Liver (tissue), 9 donors: Measurements from ENCODE around the gene SLC20A1. TPM values are rescaled to one million over a fixed set of nuclear protein-coding genes. Genes with fewer than 3 reads are reported as not detected.

Experiments
- DNase-seq: peaks from one replicate; pipeline ENCODE4 v3.0.0-alpha.2; 2017; ENCODE audit warnings: low spot score
- H3K27ac ChIP-seq, 2 donors: one replicate each; pipeline ENCODE4 v1.7.0; 2013; ENCODE audit warnings: inconsistent platforms in 2 of 2, low read length in 2 of 2, control low read depth in 1 of 2, low read depth in 1 of 2, mild to moderate bottlenecking in 1 of 2
- H3K27me3 ChIP-seq, 4 donors: one replicate each; pipeline versions ENCODE4 v1.6.1 to v1.7.0; 2013; ENCODE audit warnings: low read length in 3 of 4, inconsistent platforms in 1 of 4, mild to moderate bottlenecking in 1 of 4, moderate library complexity in 1 of 4; ENCODE audit not compliant: control insufficient read depth in 4 of 4, insufficient read depth in 4 of 4
- H3K36me3 ChIP-seq, 4 donors: one replicate each; pipeline versions ENCODE4 v1.6.1 to v1.7.0; 2013; ENCODE audit warnings: low read length in 3 of 4, mild to moderate bottlenecking in 3 of 4, low read depth in 1 of 4, moderate library complexity in 1 of 4; ENCODE audit not compliant: control insufficient read depth in 4 of 4, insufficient read depth in 3 of 4
- H3K4me1 ChIP-seq, 4 donors: one replicate each; pipeline versions ENCODE4 v1.6.1 to v1.7.0; 2013; ENCODE audit warnings: low read length in 3 of 4, mild to moderate bottlenecking in 3 of 4, moderate library complexity in 1 of 4; ENCODE audit not compliant: control insufficient read depth in 4 of 4, insufficient read depth in 4 of 4
- H3K4me3 ChIP-seq, 3 donors: one replicate each; pipeline versions ENCODE4 v1.6.1 to v1.7.0; 2013; ENCODE audit warnings: low read length in 3 of 3, control low read depth in 1 of 3, low read depth in 1 of 3, mild to moderate bottlenecking in 1 of 3
- H3K9ac ChIP-seq, 2 donors: one replicate each; pipeline ENCODE4 v1.7.0; 2013; ENCODE audit warnings: low read length in 2 of 2, mild to moderate bottlenecking in 2 of 2, moderate library complexity in 2 of 2, control low read depth in 1 of 2, low read depth in 1 of 2
- H3K9me3 ChIP-seq, 4 donors: one replicate each; pipeline versions ENCODE4 v1.6.1 to v1.7.0; 2013; ENCODE audit warnings: low read length in 3 of 4; ENCODE audit not compliant: control insufficient read depth in 4 of 4
- ATF3 ChIP-seq: IDR thresholded peaks from 2 replicates; pipeline ENCODE4 v1.6.1; 2016; ENCODE audit warnings: antibody characterized with exemption
- EGR1 ChIP-seq, 2 donors: IDR thresholded peaks; 2 replicates each; pipeline ENCODE4 v1.6.1; 2016 to 2018; ENCODE audit warnings: antibody characterized with exemption in 2 of 2, low read depth in 2 of 2
- FOXA1 ChIP-seq: IDR thresholded peaks from 2 replicates; pipeline ENCODE4 v1.6.1; 2016; ENCODE audit warnings: antibody characterized with exemption
- FOXA2 ChIP-seq: IDR thresholded peaks from 2 replicates; pipeline ENCODE4 v1.6.1; 2016; ENCODE audit warnings: antibody characterized with exemption
- GABPA ChIP-seq, 2 donors: IDR thresholded peaks in 1 of 2; conservative IDR thresholded peaks in 1 of 2; 2 replicates each; pipeline ENCODE4 v1.6.1; 2016; ENCODE audit warnings: antibody characterized with exemption in 2 of 2, mild to moderate bottlenecking in 1 of 2, moderate library complexity in 1 of 2
- HNF4A ChIP-seq, 2 donors: conservative IDR thresholded peaks; 2 replicates each; pipeline ENCODE4 v1.6.1; 2016; ENCODE audit warnings: antibody characterized with exemption in 2 of 2, mild to moderate bottlenecking in 2 of 2
- HNF4G ChIP-seq: IDR thresholded peaks from 2 replicates; pipeline ENCODE4 v1.6.1; 2016; ENCODE audit warnings: antibody characterized with exemption
- JUND ChIP-seq, 2 donors: IDR thresholded peaks; 2 replicates each; pipeline ENCODE4 v1.6.1; 2016; ENCODE audit warnings: antibody characterized with exemption in 2 of 2
- NR2F2 ChIP-seq: IDR thresholded peaks from 2 replicates; pipeline ENCODE4 v1.6.1; 2016; ENCODE audit warnings: antibody characterized with exemption
- RAD21 ChIP-seq, 2 donors: IDR thresholded peaks; 2 replicates each; pipeline ENCODE4 v1.6.1; 2016; ENCODE audit warnings: antibody characterized with exemption in 2 of 2, mild to moderate bottlenecking in 2 of 2
- RXRA ChIP-seq, 2 donors: IDR thresholded peaks; 2 replicates each; pipeline ENCODE4 v1.6.1; 2017 to 2018; ENCODE audit warnings: antibody characterized with exemption in 2 of 2, mild to moderate bottlenecking in 1 of 2
- SP1 ChIP-seq: IDR thresholded peaks from 2 replicates; pipeline ENCODE4 v1.6.1; 2018; ENCODE audit warnings: antibody characterized with exemption, mild to moderate bottlenecking
- TAF1 ChIP-seq: conservative IDR thresholded peaks from 2 replicates; pipeline ENCODE4 v1.6.1; 2016; ENCODE audit warnings: antibody characterized with exemption, mild to moderate bottlenecking
- YY1 ChIP-seq: IDR thresholded peaks from 2 replicates; pipeline ENCODE4 v1.6.1; 2016; ENCODE audit warnings: antibody characterized with exemption, mild to moderate bottlenecking
- WGBS: extraction: QIAGEN DNeasy Blood & Tissue Kit; methylation state at CpG from one replicate; pipeline ENCODE4 v1.1.7; 2013; 5-methylcytosine and 5-hydroxymethylcytosine counted together
- polyA plus RNA-seq, 2 donors: library from polyadenylated mRNA; stranded (reverse) in 1 of 2; unstranded in 1 of 2; fragments of 200-250 nt in 1 of 2; fragments of >200 nt in 1 of 2; fragmentation: Nextera tagmentation in 1 of 2; extraction: Ambion mirVana in 1 of 2; gene quantifications; one replicate each; pipeline versions ENCODE4 v1.2.1 to v1.2.3, GENCODE V29; 2013 to 2015
- total RNA-seq, 2 donors: library from RNA; depleted of rRNA; stranded (reverse); fragments of >200 nt; gene quantifications; one replicate each; pipeline ENCODE4 v1.2.3, GENCODE V29; 2014
- TF ChIP-seq, protein P1 (sequence below): fragments of 150-350 bp; IDR thresholded peaks from 2 replicates; pipeline ENCODE4 v1.5.1; 2017; ENCODE audit warnings: improper control_type of control experiment, low read depth, low read length; ENCODE audit not compliant: missing input control
- TF ChIP-seq, protein P2 (sequence below): IDR thresholded peaks from 2 replicates; pipeline ENCODE4 v1.6.1; 2016; ENCODE audit warnings: antibody characterized with exemption, mild to moderate bottlenecking
- TF ChIP-seq, protein P3 (sequence below): IDR thresholded peaks from 2 replicates; pipeline ENCODE4 v1.6.1; 2016; ENCODE audit warnings: antibody characterized with exemption
- donor health status: healthy.
- donor health status: healthy.
- donor health status: healthy.
- donor health status: healthy.
- donor health status: healthy.

SLC20A1 gene
- total and polyA plus RNA-seq, 4 donors = 15.3 to 56.9 (median 20.0) TPM

DNA sequence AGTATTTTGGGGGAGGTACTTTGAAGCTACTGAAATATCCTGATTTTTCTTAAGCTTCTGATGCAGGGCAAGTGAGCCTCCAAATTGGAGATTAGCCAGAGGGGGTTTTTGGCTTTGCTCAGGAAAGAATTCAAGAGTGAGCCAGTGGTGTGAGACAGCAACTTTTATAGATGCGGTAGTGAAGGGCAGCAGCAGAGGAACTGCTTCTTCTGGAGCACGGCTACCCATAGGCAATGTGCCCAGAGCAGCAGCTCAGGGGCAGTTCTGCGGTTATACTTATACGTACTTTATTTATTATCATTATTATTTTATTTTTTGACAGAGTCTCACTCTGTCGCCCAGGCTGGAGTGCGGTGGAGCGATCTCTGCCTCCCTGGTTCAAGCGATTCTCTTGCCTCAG is 55.3 kb downstream of the SLC20A1 start:
- peak overlapping the region in 1 of 2 donors; percentile 19 for H3K27ac ChIP-seq
- DNase-seq = no peak
- no peaks in the 10 kb centered on the region for H3K4me1 ChIP-seq

GRCh38 chr2:112703684-112704083 is 57.9 kb downstream of the SLC20A1 start:
- H3K27me3 ChIP-seq = no peaks in the 10 kb centered on the region
- no peak overlapping the region for H3K27ac ChIP-seq
- H3K36me3 ChIP-seq = no peaks in the 10 kb centered on the region
- 47% methylated on average over 2 of the region's 2 CpGs for WGBS
- no peak overlapping the region for H3K9ac ChIP-seq
- H3K4me3 ChIP-seq = no peak overlapping the region
- no peaks in the 10 kb centered on the region for H3K4me1 ChIP-seq
- DNase-seq = no peak
- no peaks in the 10 kb centered on the region for H3K9me3 ChIP-seq
- no peak for TF ChIP-seq NR2F2
- no peak for TF ChIP-seq TAF1
- no peak for TF ChIP-seq FOXA2
- TF ChIP-seq, protein P1, sequence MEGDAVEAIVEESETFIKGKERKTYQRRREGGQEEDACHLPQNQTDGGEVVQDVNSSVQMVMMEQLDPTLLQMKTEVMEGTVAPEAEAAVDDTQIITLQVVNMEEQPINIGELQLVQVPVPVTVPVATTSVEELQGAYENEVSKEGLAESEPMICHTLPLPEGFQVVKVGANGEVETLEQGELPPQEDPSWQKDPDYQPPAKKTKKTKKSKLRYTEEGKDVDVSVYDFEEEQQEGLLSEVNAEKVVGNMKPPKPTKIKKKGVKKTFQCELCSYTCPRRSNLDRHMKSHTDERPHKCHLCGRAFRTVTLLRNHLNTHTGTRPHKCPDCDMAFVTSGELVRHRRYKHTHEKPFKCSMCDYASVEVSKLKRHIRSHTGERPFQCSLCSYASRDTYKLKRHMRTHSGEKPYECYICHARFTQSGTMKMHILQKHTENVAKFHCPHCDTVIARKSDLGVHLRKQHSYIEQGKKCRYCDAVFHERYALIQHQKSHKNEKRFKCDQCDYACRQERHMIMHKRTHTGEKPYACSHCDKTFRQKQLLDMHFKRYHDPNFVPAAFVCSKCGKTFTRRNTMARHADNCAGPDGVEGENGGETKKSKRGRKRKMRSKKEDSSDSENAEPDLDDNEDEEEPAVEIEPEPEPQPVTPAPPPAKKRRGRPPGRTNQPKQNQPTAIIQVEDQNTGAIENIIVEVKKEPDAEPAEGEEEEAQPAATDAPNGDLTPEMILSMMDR = no peak
- no peak for TF ChIP-seq HNF4G
- TF ChIP-seq, protein P2, sequence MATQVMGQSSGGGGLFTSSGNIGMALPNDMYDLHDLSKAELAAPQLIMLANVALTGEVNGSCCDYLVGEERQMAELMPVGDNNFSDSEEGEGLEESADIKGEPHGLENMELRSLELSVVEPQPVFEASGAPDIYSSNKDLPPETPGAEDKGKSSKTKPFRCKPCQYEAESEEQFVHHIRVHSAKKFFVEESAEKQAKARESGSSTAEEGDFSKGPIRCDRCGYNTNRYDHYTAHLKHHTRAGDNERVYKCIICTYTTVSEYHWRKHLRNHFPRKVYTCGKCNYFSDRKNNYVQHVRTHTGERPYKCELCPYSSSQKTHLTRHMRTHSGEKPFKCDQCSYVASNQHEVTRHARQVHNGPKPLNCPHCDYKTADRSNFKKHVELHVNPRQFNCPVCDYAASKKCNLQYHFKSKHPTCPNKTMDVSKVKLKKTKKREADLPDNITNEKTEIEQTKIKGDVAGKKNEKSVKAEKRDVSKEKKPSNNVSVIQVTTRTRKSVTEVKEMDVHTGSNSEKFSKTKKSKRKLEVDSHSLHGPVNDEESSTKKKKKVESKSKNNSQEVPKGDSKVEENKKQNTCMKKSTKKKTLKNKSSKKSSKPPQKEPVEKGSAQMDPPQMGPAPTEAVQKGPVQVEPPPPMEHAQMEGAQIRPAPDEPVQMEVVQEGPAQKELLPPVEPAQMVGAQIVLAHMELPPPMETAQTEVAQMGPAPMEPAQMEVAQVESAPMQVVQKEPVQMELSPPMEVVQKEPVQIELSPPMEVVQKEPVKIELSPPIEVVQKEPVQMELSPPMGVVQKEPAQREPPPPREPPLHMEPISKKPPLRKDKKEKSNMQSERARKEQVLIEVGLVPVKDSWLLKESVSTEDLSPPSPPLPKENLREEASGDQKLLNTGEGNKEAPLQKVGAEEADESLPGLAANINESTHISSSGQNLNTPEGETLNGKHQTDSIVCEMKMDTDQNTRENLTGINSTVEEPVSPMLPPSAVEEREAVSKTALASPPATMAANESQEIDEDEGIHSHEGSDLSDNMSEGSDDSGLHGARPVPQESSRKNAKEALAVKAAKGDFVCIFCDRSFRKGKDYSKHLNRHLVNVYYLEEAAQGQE = no peak

More for the DNA sequence above, 55.3 kb downstream of the SLC20A1 start:
- Histone ChIP-seq H3K9me3 (no peaks in the 10 kb centered on the region), H3K27me3 (no peaks in the 10 kb centered on the region), H3K36me3 (no peaks in the 10 kb centered on the region), H3K4me3 (no peak overlapping the region), H3K9ac (no peak overlapping the region)
- 82% methylated on average over 8 of the region's 8 CpGs for WGBS
- TF ChIP-seq HNF4G = no peak
- TF ChIP-seq HNF4A (conservative IDR thresholded peaks at IDR 0.05) = no peak
- TF ChIP-seq, protein P1 = no peak
- TF ChIP-seq SP1 = no peak
- no peak for TF ChIP-seq RAD21 (IDR thresholded peaks at IDR 0.05)
- TF ChIP-seq JUND (IDR thresholded peaks at IDR 0.05) = no peak
- no peak for TF ChIP-seq ATF3
- TF ChIP-seq FOXA2 = no peak
- no peak for TF ChIP-seq TAF1
- TF ChIP-seq EGR1 (IDR thresholded peaks at IDR 0.05; ENCODE audit: low read depth in 2 of 2) = no peak
- no peak for TF ChIP-seq NR2F2
- TF ChIP-seq, protein P2 = no peak
- TF ChIP-seq GABPA (IDR thresholded peaks at IDR 0.05 in 1 of 2, conservative IDR thresholded peaks at IDR 0.05 in 1 of 2) = no peak
- no peak for TF ChIP-seq RXRA (IDR thresholded peaks at IDR 0.05)
- no peak for TF ChIP-seq FOXA1
- TF ChIP-seq, protein P3, sequence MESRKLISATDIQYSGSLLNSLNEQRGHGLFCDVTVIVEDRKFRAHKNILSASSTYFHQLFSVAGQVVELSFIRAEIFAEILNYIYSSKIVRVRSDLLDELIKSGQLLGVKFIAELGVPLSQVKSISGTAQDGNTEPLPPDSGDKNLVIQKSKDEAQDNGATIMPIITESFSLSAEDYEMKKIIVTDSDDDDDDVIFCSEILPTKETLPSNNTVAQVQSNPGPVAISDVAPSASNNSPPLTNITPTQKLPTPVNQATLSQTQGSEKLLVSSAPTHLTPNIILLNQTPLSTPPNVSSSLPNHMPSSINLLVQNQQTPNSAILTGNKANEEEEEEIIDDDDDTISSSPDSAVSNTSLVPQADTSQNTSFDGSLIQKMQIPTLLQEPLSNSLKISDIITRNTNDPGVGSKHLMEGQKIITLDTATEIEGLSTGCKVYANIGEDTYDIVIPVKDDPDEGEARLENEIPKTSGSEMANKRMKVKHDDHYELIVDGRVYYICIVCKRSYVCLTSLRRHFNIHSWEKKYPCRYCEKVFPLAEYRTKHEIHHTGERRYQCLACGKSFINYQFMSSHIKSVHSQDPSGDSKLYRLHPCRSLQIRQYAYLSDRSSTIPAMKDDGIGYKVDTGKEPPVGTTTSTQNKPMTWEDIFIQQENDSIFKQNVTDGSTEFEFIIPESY = no peak
- TF ChIP-seq YY1 = no peak
